Smooth muscle cell (in vitro differentiated cells): ENCODE results near the gene COL10A1. TPM values are rescaled to one million over a fixed set of nuclear protein-coding genes. Genes with fewer than 3 reads are reported as not detected.

Source experiments
- DNase-seq: peaks from one replicate; lab custom pipeline; 2025; ENCODE audit not compliant: unreplicated experiment; lab: John Stamatoyannopoulos, UW
- H2AFZ ChIP-seq: fragments of 200-600 bp; sonication (generic); 2 replicates; pipeline ENCODE4 v1.6.0; 2016; ENCODE audit warnings: antibody characterized with exemption, low read depth, mild to moderate bottlenecking
- H3F3A ChIP-seq: fragments of 200-600 bp; sonication (generic); 2 replicates; pipeline ENCODE4 v1.6.0; 2017; ENCODE audit warnings: antibody characterized with exemption, low read depth
- H3K27ac ChIP-seq: fragments of 200-600 bp; sonication (generic); 2 replicates; pipeline ENCODE4 v1.5.1; 2016; ENCODE audit warnings: low read depth, mild to moderate bottlenecking
- H3K27me3 ChIP-seq: fragments of 200-600 bp; sonication (generic); 2 replicates; pipeline ENCODE4 v1.6.1; 2016; ENCODE audit warnings: low read depth, mild to moderate bottlenecking
- H3K36me3 ChIP-seq: fragments of 200-600 bp; sonication (generic); 2 replicates; pipeline ENCODE4 v1.5.1; 2016; ENCODE audit warnings: low read depth
- H3K4me1 ChIP-seq: fragments of 200-600 bp; sonication (generic); 2 replicates; pipeline ENCODE4 v1.5.1; 2016; ENCODE audit warnings: low read depth
- H3K4me2 ChIP-seq: fragments of 200-600 bp; sonication (generic); 2 replicates; pipeline ENCODE4 v1.6.0; 2016; ENCODE audit warnings: mild to moderate bottlenecking
- H3K4me3 ChIP-seq: fragments of 200-600 bp; sonication (generic); 2 replicates; pipeline ENCODE4 v1.5.1; 2016; ENCODE audit warnings: mild to moderate bottlenecking
- H3K79me2 ChIP-seq: fragments of 200-600 bp; sonication (generic); 2 replicates; pipeline ENCODE4 v1.6.0; 2016; ENCODE audit warnings: low read depth, mild to moderate bottlenecking
- H3K9ac ChIP-seq: fragments of 200-600 bp; sonication (generic); 2 replicates; pipeline ENCODE4 v1.6.0; 2016; ENCODE audit warnings: low read depth
- H3K9me3 ChIP-seq: fragments of 200-600 bp; sonication (generic); replicated peaks from 2 replicates; pipeline ENCODE4 v1.5.1; 2016; ENCODE audit warnings: low read depth
- H4K20me1 ChIP-seq: fragments of 200-600 bp; sonication (generic); 2 replicates; pipeline ENCODE4 v1.6.0; 2016; ENCODE audit warnings: low read depth
- WGBS: methylation state at CpG from one replicate; pipeline ENCODE4 v1.1.7; 2016; ENCODE audit warnings: low lambda C conversion rate; 5-methylcytosine and 5-hydroxymethylcytosine counted together
- polyA plus RNA-seq: library from polyadenylated mRNA; unstranded; fragments of >200 nt; fragmentation: Nextera tagmentation; extraction: Ambion mirVana; gene quantifications from 2 replicates; pipeline ENCODE4 v1.2.1, GENCODE V29; 2016
- total RNA-seq: library from RNA; depleted of rRNA; stranded (reverse); fragments of >200 nt; gene quantifications from 2 replicates; pipeline ENCODE4 v1.2.3, GENCODE V29; 2014
- TF ChIP-seq, protein P1 (sequence below): fragments of 200-600 bp; sonication (generic); IDR thresholded peaks from 2 replicates; pipeline ENCODE4 v1.5.1; 2017; ENCODE audit warnings: borderline replicate concordance, mild to moderate bottlenecking, antibody characterized with exemption; ENCODE audit not compliant: insufficient read depth, poor library complexity, severe bottlenecking

Gene COL10A1
- total and polyA plus RNA-seq, 2 experiments from 2014 or later: 0.04 TPM; not detected in 1

DNA sequence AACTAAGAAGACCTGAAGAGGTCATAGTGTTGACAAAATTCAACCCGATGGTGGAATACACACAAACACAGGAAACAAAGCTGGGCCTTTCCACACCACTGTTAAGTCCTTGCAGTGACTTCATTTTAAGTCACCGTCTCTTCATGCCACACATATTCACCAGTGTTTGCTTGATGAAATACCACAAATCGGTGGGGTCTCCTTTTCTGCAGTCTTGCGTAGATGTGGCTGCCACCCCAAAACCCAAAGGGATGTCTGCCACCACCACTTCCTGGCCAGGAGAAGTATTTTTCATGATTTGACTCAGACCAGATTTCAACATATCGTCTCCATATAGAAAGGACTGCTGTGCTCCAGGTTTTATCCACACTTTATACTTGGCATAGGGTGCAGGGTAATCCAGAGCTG lies 11.0 kb upstream of the COL10A1 start:
- no peaks in the 10 kb centered on the region for H3F3A ChIP-seq
- WGBS: 92% methylated on average over 5 of the region's 5 CpGs
- TF ChIP-seq, protein P1, sequence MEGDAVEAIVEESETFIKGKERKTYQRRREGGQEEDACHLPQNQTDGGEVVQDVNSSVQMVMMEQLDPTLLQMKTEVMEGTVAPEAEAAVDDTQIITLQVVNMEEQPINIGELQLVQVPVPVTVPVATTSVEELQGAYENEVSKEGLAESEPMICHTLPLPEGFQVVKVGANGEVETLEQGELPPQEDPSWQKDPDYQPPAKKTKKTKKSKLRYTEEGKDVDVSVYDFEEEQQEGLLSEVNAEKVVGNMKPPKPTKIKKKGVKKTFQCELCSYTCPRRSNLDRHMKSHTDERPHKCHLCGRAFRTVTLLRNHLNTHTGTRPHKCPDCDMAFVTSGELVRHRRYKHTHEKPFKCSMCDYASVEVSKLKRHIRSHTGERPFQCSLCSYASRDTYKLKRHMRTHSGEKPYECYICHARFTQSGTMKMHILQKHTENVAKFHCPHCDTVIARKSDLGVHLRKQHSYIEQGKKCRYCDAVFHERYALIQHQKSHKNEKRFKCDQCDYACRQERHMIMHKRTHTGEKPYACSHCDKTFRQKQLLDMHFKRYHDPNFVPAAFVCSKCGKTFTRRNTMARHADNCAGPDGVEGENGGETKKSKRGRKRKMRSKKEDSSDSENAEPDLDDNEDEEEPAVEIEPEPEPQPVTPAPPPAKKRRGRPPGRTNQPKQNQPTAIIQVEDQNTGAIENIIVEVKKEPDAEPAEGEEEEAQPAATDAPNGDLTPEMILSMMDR: no peak
- H3K4me3 ChIP-seq: no peak overlapping the region
- H3K27me3 ChIP-seq: no peaks in the 10 kb centered on the region
- no peaks in the 10 kb centered on the region for H3K79me2 ChIP-seq
- H4K20me1 ChIP-seq: no peaks in the 10 kb centered on the region
- no peaks in the 10 kb centered on the region for H3K36me3 ChIP-seq
- H3K4me2 ChIP-seq: no peak overlapping the region
- no peak overlapping the region for H2AFZ ChIP-seq
- no peaks in the 10 kb centered on the region for H3K4me1 ChIP-seq
- H3K27ac ChIP-seq: no peak overlapping the region
- H3K9ac ChIP-seq: no peak overlapping the region
- H3K9me3 ChIP-seq: no peaks in the 10 kb centered on the region
- no peak for DNase-seq

- Histone ChIP-seq H3K36me3 (no peaks in the 10 kb centered on the region), H3K79me2 (no peaks in the 10 kb centered on the region), H3K9ac (no peak overlapping the region), H2AFZ (no peak overlapping the region), H4K20me1 (no peaks in the 10 kb centered on the region), H3K4me2 (no peak overlapping the region), H3F3A (no peaks in the 10 kb centered on the region), H3K4me1 (no peaks in the 10 kb centered on the region), H3K9me3 (no peaks in the 10 kb centered on the region), H3K27ac (no peak overlapping the region), H3K27me3 (no peaks in the 10 kb centered on the region), H3K4me3 (no peak overlapping the region)
- 100% methylated on average over 1 of the region's 1 CpG for WGBS
- TF ChIP-seq, protein P1: no peak
- no peak for DNase-seq
Observed at GRCh38 chr6:116136373-116136772, 10.4 kb upstream of the COL10A1 start.

- TF ChIP-seq, protein P1: no peak
- Histone ChIP-seq H3K27me3 (no peaks in the 10 kb centered on the region), H3K27ac (no peak overlapping the region), H3K4me1 (no peaks in the 10 kb centered on the region), H3K4me3 (no peak overlapping the region), H3K9ac (no peak overlapping the region), H3K36me3 (no peaks in the 10 kb centered on the region), H3K9me3 (no peaks in the 10 kb centered on the region), H4K20me1 (no peaks in the 10 kb centered on the region), H3K79me2 (no peaks in the 10 kb centered on the region), H2AFZ (no peak overlapping the region), H3F3A (no peaks in the 10 kb centered on the region), H3K4me2 (no peak overlapping the region)
- 59% methylated on average over 3 of the region's 3 CpGs for WGBS
- no peak for DNase-seq
Observed at GRCh38 chr6:116133453-116133852, 7.5 kb upstream of the COL10A1 start.

GRCh38 chr6:116127771-116128493 lies 2.0 kb upstream of the COL10A1 start:
- H3K27ac ChIP-seq: no peak overlapping the region
- H3K9me3 ChIP-seq: no peaks in the 10 kb centered on the region
- no peaks in the 10 kb centered on the region for H4K20me1 ChIP-seq
- no peaks in the 10 kb centered on the region for H3K27me3 ChIP-seq
- no peak overlapping the region for H2AFZ ChIP-seq
- no peaks in the 10 kb centered on the region for H3K79me2 ChIP-seq
- TF ChIP-seq, protein P1: no peak
- H3K36me3 ChIP-seq: no peaks in the 10 kb centered on the region
- H3K4me1 ChIP-seq: no peaks in the 10 kb centered on the region
- no peak for DNase-seq
- H3K4me2 ChIP-seq: no peak overlapping the region
- no peaks in the 10 kb centered on the region for H3F3A ChIP-seq
- H3K4me3 ChIP-seq: no peak overlapping the region
- no peak overlapping the region for H3K9ac ChIP-seq
- 89% methylated on average over 2 of the region's 2 CpGs for WGBS
